ENCODE measurements around the gene UBAC1.
"Not testable (repeated sequence)": the region's sequence is repeated elsewhere in the genome, so short reads cannot be mapped to it uniquely, and the experiment has no call there.

The UBAC1 gene

DNA sequence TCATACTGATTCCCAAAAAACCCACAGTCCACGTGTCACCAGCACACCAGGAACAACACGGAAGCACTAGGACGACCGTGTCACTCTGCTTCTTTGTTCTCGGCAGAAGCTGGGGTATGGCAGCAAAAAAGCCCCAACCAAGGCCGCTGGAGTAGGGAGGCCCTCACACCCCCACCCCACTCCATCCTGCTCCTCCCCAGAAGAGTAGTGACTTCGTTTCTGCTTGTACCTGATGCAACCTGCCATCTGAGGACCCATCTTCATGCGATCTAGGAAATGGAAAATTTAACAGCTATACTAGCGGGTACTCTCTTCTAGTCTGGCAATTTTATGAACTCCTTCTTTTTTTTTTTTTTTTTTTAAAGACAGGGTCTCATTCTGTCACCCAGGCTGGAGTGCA lies 3.7 kb downstream of the UBAC1 start:
- DNase-seq = no peak

DNA sequence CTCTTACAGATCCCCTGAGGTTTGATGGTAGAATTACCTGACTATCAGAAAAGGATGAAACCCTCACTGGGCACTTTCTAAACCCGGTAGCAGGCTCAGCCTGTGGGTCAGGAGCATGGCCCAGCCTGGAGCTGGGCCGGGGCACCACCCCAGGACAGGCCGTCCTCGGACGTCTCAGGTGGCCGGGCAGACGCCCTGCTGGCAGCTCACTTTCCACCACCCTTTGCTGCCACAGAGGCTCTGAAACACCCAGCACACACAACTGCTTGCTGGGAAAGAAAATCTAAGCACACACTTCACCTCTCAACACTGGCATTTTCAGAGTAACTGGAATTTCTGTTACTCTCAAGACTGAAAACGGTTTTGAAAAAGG lies 4.4 kb downstream of the UBAC1 start:
- DNase-seq = no peak

GRCh38 chr9:135955934-135956801 lies 5.0 kb downstream of the UBAC1 start:
- DNase-seq = no peak

- no peak for DNase-seq
These were observed 8.4 kb downstream of the UBAC1 start for GRCh38 chr9:135952664-135953206.

GRCh38 chr9:135951889-135952663 lies 9.1 kb downstream of the UBAC1 start:
- peak; percentile 5 for DNase-seq

GRCh38 chr9:135951310-135951709 lies 9.9 kb downstream of the UBAC1 start:
- DNase-seq = not testable (repeated sequence)

DNA sequence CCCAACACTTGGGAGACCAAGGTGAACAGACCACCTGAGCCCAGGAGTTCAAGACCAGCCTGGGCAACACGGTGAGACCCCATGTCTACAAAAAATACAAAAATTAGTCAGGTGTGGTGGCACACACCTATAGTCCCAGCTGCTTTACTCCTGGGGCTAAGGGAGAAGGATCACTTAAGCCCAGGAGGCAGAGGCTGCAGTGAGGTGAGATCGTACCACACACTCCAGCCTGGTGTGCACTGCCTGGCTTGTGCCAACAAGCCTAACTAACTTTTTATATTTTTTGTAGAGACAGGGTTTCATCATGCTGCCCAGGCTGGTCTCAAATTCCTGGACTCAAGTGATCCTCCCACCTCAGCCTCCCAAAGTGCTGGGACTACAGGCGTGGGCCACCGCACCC lies 10.3 kb downstream of the UBAC1 start:
- not testable (repeated sequence) for DNase-seq

- no peak for DNase-seq
These were observed 11.0 kb downstream of the UBAC1 start for GRCh38 chr9:135950135-135950682.

GRCh38 chr9:135949501-135950134 lies 11.6 kb downstream of the UBAC1 start:
- no peak for DNase-seq

GRCh38 chr9:135948968-135949367 lies 12.2 kb downstream of the UBAC1 start:
- no peak for DNase-seq

GRCh38 chr9:135948446-135948845 lies 12.7 kb downstream of the UBAC1 start:
- no peak for DNase-seq

- DNase-seq = no peak
These were observed 13.6 kb downstream of the UBAC1 start for GRCh38 chr9:135947582-135947981.

DNA sequence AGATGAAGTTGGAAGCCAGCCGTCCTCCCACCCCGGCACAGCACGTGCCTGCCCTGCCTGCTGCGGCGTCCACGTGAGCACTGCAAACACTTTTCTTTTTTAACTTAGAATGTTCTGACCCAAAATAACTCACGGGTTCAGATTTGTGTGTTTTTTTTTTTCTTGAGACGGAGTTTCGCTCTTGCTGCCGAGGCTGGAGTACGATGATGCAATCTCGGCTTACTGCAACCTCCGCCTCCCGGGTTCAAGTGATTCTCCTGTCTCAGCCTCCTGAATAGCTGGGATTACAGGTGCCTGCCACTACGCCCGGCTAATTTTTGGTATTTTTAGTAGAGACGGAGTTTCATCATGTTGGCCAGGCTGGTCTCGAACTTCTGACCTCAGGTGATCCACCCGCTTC lies 14.1 kb downstream of the UBAC1 start:
- DNase-seq = not testable (repeated sequence)

- DNase-seq = no peak
These were observed 14.7 kb downstream of the UBAC1 start for GRCh38 chr9:135946392-135946994.

GRCh38 chr9:135945969-135946368 lies 15.2 kb downstream of the UBAC1 start:
- no peak for DNase-seq

GRCh38 chr9:135944444-135945252 lies 16.5 kb downstream of the UBAC1 start:
- no peak for DNase-seq

DNA sequence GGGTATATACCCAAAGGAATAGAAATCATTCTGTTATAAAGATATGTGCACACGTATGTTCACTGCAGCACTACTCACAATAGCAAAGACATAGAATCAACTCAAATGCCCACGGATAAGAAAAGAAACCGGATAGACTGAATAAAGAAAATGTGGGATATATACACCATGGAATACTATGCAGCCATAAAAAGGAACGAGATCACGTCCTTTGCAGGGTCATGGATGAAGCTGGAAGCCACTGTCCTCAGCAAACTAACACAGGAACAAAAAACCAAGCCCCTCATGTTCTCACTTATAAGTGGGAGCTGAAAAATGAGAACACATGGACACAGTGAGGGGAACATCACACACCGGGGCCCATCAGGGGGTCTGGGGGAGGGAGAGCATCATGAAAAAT lies 17.6 kb downstream of the UBAC1 start:
- DNase-seq = not testable (repeated sequence)

GRCh38 chr9:135941288-135941995 lies 19.7 kb downstream of the UBAC1 start:
- no peak for DNase-seq

GRCh38 chr9:135939351-135940265 lies 21.6 kb downstream of the UBAC1 start:
- no peak for DNase-seq
